B cell (primary cell): ENCODE measurements around the gene ZFPL1. TPM values are rescaled to one million over a fixed set of nuclear protein-coding genes. Genes with fewer than 3 reads are reported as not detected.
A peak's percentile ranks its signal among the peaks of the same experiment; 100 is the strongest.

ENCODE experiments used
- ATAC-seq: fragments of 200-7000 bp; cut with Tn5 transposase; one replicate; pipeline ENCODE4 v1.10.0; 2021; ENCODE audit warnings: low read depth, mild to moderate bottlenecking, moderate number of reproducible peaks, moderate library complexity
- CTCF ChIA-PET: fragments of 350-600 bp; sonication (Branson Sonifier 250); formaldehyde crosslinking; loops from one replicate; lab custom pipeline; 2021; ENCODE audit warnings: antibody characterized with exemption, inconsistent platforms; lab: Charles Lee
- POLR2A ChIA-PET: fragments of 350-600 bp; sonication (Branson Sonifier 250); formaldehyde crosslinking; loops from one replicate; lab custom pipeline; 2021; ENCODE audit warnings: antibody characterized with exemption; lab: Charles Lee
- DNase-seq: peaks from one replicate; pipeline ENCODE4 v3.0.0; 2013
- H2AFZ ChIP-seq: 2 replicates; pipeline ENCODE4 v1.6.1; 2012; ENCODE audit warnings: mild to moderate bottlenecking, low read depth, low read length; ENCODE audit not compliant: insufficient read depth, poor library complexity, severe bottlenecking
- H3K27ac ChIP-seq, 2 donors: 1 replicate in 1 of 2; 2 replicates in 1 of 2; pipeline ENCODE4 v1.5.1; 2012 to 2013; ENCODE audit warnings: low read length in 2 of 2, mild to moderate bottlenecking in 2 of 2, moderate library complexity in 1 of 2
- H3K27me3 ChIP-seq, 4 experiments: fragments of 200-600 bp in 1 of 4; sonication (generic) in 1 of 4; replicated peaks in 1 of 4; 1 replicate in 2 of 4; 2 replicates in 2 of 4; pipeline versions ENCODE4 v1.6.1 to v1.7.0; 2013 to 2016; ENCODE audit warnings: low read length in 3 of 4, mild to moderate bottlenecking in 2 of 4, mixed read lengths in 1 of 4, moderate library complexity in 1 of 4; ENCODE audit not compliant: insufficient read depth in 4 of 4, control insufficient read depth in 3 of 4; ENCODE audit errors: control extremely low read depth in 1 of 4
- H3K36me3 ChIP-seq, 2 experiments: replicated peaks in 1 of 2; 1 replicate in 1 of 2; 2 replicates in 1 of 2; pipeline versions ENCODE4 v1.6.1 to v1.7.1; 2013; ENCODE audit warnings: low read length in 1 of 2; ENCODE audit not compliant: insufficient read depth in 2 of 2, control insufficient read depth in 1 of 2; ENCODE audit errors: control extremely low read depth in 1 of 2, extremely low read depth in 1 of 2
- H3K4me1 ChIP-seq, 2 donors: fragments of 200-600 bp in 1 of 2; sonication (generic) in 1 of 2; 1 replicate in 1 of 2; 2 replicates in 1 of 2; pipeline versions ENCODE4 v1.5.1 to v1.6.1; 2013 to 2017; ENCODE audit warnings: low read length in 2 of 2; ENCODE audit not compliant: control insufficient read depth in 2 of 2, insufficient read depth in 2 of 2
- H3K4me2 ChIP-seq: replicated peaks from 2 replicates; pipeline ENCODE3; 2012; ENCODE audit warnings: mild to moderate bottlenecking, low read depth, low read length; ENCODE audit not compliant: poor library complexity, severe bottlenecking
- H3K4me3 ChIP-seq, 5 experiments: fragments of 200-600 bp in 1 of 5; sonication (generic) in 1 of 5; 1 replicate in 3 of 5; 2 replicates in 2 of 5; pipeline versions ENCODE4 v1.5.1 to v1.7.0; 2011 to 2016; ENCODE audit warnings: low read length in 4 of 5, mild to moderate bottlenecking in 4 of 5, low read depth in 2 of 5, control low read depth in 1 of 5, moderate library complexity in 1 of 5; ENCODE audit not compliant: insufficient read depth in 1 of 5; ENCODE audit errors: control extremely low read depth in 1 of 5, extremely low read depth in 1 of 5
- H3K79me2 ChIP-seq: fragments of 200-600 bp; sonication (generic); one replicate; pipeline ENCODE4 v1.6.0; 2016; ENCODE audit warnings: low read length; ENCODE audit not compliant: control insufficient read depth, insufficient read depth
- H3K9ac ChIP-seq: fragments of 200-600 bp; sonication (generic); 2 replicates; pipeline ENCODE4 v1.6.1; 2017; ENCODE audit warnings: mild to moderate bottlenecking, low read length, moderate library complexity
- H3K9me3 ChIP-seq, 3 donors: one replicate each; pipeline versions ENCODE4 v1.6.1 to v1.7.1; 2013; ENCODE audit warnings: low read length in 2 of 3; ENCODE audit not compliant: control insufficient read depth in 2 of 3, insufficient read depth in 1 of 3; ENCODE audit errors: control extremely low read depth in 1 of 3
- H4K20me1 ChIP-seq: 2 replicates; pipeline ENCODE4 v1.6.0; 2012; ENCODE audit warnings: mild to moderate bottlenecking, low read length; ENCODE audit not compliant: insufficient read depth, control insufficient read depth, poor library complexity, severe bottlenecking
- H3K27ac Mint-ChIP-seq: one replicate; pipeline ENCODE4 v1.8.0; 2021; ENCODE audit warnings: mixed read lengths
- H3K27me3 Mint-ChIP-seq: one replicate; pipeline ENCODE4 v1.8.0; 2021; ENCODE audit warnings: mixed read lengths
- H3K4me1 Mint-ChIP-seq: one replicate; pipeline ENCODE4 v1.8.0; 2021; ENCODE audit warnings: mixed read lengths
- H3K4me3 Mint-ChIP-seq: one replicate; pipeline ENCODE4 v1.8.0; 2021; ENCODE audit warnings: mixed read lengths
- H3K9me3 Mint-ChIP-seq: one replicate; pipeline ENCODE4 v1.8.0; 2022; ENCODE audit warnings: mixed read lengths; ENCODE audit not compliant: insufficient read depth
- CTCF ChIP-seq: fragments of 200-600 bp; IDR thresholded peaks from one replicate; pipeline ENCODE4 v1.8.0; 2022; ENCODE audit warnings: antibody characterized with exemption, mild to moderate bottlenecking
- EZH2 ChIP-seq: IDR thresholded peaks from 2 replicates; pipeline ENCODE4 v1.6.1; 2012; ENCODE audit warnings: borderline replicate concordance, low read depth, mild to moderate bottlenecking, moderate library complexity, low read length; ENCODE audit not compliant: insufficient read depth, poor library complexity, severe bottlenecking
- WGBS: methylation state at CpG from one replicate; pipeline ENCODE4 v1.1.5; 2013; ENCODE audit warnings: missing lambda C conversion rate; ENCODE audit not compliant: insufficient coverage; 5-methylcytosine and 5-hydroxymethylcytosine counted together
- intact Hi-C: fragments of 100-400 bp; cut with micrococcal nuclease; formaldehyde crosslinking; loops from one replicate; pipeline ENCODE4 v1.10.0; 2022
- polyA plus RNA-seq: library from polyadenylated mRNA; depleted of rRNA; stranded (reverse); fragments of >200 nt; gene quantifications from 2 replicates; pipeline ENCODE4 v1.2.3, GENCODE V29; 2012
- total RNA-seq, 2 donors: library from RNA; stranded (reverse); fragments of 120-200 nt in 1 of 2; gene quantifications; 1 replicate in 1 of 2; 2 replicates in 1 of 2; pipeline versions ENCODE4 v1.2.3 to v1.2.4, GENCODE V29; 2013 to 2022

ZFPL1 gene
- total and polyA plus RNA-seq, 2 donors (not counting 1 experiment from before 2014, with no cell fraction given): 57.3 to 79.2 TPM

- H3K27ac ChIP-seq: no peak overlapping the region
- H3K4me3 ChIP-seq: no peak overlapping the region
- Mint-ChIP-seq H3K4me3 (peak overlapping the region; percentile 64), H3K4me1 (peaks cover 43% of the 10 kb centered on the region), H3K27ac (peak overlapping the region; percentile 47), H3K27me3 (no peaks in the 10 kb centered on the region), H3K9me3 (no peaks in the 10 kb centered on the region)
- intact Hi-C loops: no loop called here
- no peak for ATAC-seq
- no peak overlapping the region for H2AFZ ChIP-seq
- no peak overlapping the region for H3K9ac ChIP-seq
- H4K20me1 ChIP-seq: peaks cover 49% of the 10 kb centered on the region
- H3K27me3 ChIP-seq: no peaks in the 10 kb centered on the region
- ChIA-PET CTCF (interaction anchor here (0.6 to 4.4 kb wide), 3 partner anchors 12 to 1985 kb away, joined by 3 to 20 read pairs (median 5); partner anchors contain the start of genes CAPN1 and TM7SF2), POLR2A (interaction anchor here (1.0 kb wide), 1 partner anchor 49 kb away, joined by 3 read pairs; no protein-coding TSS in a partner anchor)
- H3K9me3 ChIP-seq: no peaks in the 10 kb centered on the region
- TF ChIP-seq EZH2: no peak
- TF ChIP-seq CTCF: no peak
- peaks cover 79% of the 10 kb centered on the region for H3K79me2 ChIP-seq
- peaks cover 30 to 48% of the 10 kb centered on the region in 2 donors for H3K4me1 ChIP-seq
- H3K4me2 ChIP-seq: no peak overlapping the region
- 100% methylated on average over 1 of the region's 5 CpGs for WGBS
- no peak for DNase-seq
- peaks cover 2 to 73% of the 10 kb centered on the region in 2 experiments for H3K36me3 ChIP-seq
Observed at GRCh38 chr11:65124480-65125196, 40.6 kb downstream of the ZFPL1 start.
